GM19467 (cell line): ENCODE data around the gene SRF.

Experiments
- ATAC-seq: cut with Tn5 transposase; IDR thresholded peaks from one replicate; pipeline ENCODE4 v1.9.1; 2021; ENCODE audit warnings: mild to moderate bottlenecking, moderate library complexity; ENCODE audit not compliant: unreplicated experiment

Gene SRF

DNA sequence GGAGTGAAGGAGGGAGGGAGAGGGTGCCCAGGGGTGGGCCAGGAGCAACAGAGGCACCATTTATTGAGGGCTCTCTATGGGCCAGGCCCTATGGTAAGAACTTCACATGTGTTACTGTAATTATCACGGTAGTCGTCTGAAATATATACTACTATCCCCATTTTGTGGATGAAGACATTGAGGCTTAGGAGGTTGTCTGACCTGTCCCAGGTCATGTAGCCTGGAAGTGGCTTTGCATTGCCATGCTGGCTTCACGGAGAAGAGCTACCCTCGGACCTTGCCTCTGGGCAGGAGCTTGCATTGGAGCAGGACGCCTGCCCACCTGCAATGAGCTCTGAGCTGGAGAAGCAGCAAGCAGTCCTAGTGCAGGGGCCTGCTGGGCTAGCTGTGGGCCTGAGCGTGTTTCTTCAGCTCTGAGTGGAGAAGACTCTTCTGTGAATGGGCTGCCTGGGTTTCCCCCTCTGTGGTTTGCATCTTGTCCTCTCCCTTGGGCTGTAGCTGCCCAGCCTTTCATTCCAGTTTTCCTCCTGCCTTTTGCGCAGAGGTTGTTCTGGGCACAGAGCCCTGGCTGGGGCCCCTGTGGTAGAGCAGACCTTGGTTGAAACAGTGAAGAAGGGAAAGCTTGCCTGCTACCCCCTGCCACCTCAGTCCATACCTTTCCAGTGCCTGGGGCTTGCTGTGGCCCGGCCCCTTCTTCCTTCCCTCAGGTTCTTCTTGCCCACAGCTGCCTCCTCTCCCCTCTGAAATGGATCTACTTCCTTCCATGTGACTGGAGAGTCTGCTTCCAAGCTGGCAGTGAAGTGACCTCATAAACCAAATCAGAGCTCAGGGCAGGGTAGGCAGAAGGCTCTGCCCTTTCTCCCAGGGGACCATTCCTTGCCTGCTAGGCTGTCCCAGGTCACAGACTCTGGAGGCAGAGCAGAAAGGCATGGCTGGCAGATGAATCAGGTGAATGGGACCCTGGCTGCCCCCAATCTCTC is 24.1 kb upstream of the SRF start:
- ATAC-seq, result no peak

DNA sequence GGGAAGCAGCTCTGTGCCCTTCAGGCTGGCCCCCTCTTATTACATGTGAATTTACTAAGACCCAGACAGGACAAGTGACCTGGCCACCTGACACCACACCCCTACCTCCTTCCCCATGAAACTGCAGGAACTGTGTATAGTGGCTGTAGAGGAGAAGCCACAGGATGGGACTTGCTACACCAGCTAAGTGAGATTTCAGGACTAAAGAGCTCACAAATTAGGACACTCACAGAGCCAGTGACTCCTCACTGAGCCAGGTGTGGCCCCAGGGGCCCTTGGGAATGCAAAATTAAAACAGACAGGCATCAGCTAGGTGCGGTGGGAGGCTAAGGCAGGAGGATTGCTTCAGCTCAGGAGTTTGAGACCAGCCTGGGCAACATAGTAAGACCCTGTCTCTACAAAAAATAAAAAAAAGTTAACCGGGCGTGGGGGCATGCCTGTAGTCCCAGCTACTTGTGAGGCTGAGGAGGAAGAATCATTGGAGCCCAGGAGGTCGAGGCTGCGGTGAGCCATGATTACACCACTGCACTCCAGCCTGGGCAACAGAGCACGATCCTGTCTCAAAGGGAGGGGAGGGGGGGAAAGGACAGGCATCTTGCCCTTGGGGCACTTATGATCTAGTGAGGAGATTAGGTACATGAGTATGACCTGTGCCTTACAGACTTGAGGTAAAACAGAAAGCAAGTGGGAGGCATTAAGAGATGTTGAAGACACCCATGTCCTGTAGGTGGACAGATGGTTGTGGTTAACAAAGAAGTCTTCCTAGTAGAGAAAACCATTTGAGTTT is 23.2 kb upstream of the SRF start:
- no peak for ATAC-seq

DNA sequence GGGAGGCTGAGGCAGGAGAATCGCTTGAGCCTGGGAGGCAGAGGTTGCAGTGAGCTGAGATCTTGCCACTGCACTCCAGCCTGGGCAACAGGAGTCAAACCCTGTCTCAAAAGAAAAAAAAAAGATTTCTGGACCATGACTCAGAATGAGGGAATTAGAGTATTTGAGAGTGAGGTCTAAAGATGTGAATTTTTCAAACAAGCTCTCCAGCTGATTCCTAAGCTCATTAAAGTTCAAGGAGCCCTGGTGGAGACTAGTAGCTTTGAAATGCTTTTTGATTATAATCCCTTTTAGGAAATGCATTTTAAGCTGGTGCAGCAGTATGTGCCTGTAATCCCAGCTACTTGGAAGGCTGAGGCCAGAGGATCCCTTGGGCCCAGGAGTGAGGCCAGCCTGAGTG is 21.8 kb upstream of the SRF start:
- no peak for ATAC-seq

DNA sequence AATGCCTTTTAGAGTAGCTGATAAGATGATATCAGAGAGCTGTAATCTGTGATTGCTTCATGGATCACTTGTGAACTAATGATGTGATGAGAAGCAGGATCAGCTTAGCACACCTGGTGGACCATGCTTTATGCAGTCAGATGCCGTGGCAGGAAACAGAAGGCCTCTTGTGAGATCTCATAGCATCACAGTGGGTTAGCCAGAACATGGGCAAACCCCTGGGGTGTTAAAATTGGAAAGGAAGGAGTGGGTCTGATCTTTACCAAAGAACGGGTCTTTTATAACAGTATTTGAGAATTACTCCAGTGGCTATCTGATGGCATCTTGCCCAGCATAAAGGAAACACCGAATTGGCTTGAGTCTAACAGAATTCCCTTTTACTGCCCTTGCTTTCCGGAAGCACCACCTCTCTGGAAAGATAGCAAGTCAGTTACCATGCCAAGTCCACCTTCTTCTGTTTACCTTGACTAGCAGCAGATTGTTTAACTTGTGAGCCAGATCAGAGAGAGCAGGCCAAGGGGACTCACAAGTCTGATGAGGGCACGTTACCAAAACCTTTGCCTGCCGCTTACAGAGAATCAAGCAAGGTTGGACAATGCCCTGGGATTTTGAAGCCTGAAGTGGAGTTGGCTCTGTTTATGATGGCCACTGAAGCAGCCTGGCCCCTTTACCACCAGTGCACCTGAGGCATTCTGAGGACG is 20.9 kb upstream of the SRF start:
- no peak for ATAC-seq

DNA sequence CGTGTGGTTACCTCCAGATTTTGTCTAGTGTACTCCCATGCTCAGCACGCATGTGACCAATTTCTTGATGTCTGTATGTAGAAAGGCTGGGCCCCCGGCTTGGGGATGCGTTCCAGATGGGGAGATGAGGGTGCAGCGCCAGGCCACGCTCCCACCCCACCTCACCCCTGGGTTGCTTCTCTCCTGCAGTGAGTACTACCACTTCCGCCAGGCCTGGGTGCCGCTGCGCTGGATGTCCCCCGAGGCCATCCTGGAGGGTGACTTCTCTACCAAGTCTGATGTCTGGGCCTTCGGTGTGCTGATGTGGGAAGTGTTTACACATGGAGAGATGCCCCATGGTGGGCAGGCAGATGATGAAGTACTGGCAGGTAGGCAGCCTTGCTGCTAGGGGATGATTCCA is 11.5 kb upstream of the SRF start:
- no peak for ATAC-seq

DNA sequence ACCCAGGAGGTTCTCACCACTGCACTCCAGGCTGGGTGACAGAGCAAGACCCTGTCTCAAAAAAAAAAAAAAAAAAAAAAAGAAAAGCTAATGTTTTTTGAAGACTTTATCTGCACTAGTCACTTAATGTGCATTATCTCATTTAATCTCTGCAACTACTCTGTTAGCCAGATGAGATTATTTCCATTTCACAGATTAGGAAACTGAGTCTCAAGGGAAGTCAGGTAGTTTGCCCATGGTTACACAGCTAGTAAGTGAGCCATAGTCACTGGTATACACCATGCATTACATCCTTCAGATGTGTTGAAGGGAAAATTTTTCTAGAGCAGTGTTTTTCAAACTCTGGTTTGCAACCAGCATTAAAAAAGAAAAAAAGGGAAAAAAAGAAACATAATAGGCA is 7.2 kb upstream of the SRF start:
- no peak for ATAC-seq

DNA sequence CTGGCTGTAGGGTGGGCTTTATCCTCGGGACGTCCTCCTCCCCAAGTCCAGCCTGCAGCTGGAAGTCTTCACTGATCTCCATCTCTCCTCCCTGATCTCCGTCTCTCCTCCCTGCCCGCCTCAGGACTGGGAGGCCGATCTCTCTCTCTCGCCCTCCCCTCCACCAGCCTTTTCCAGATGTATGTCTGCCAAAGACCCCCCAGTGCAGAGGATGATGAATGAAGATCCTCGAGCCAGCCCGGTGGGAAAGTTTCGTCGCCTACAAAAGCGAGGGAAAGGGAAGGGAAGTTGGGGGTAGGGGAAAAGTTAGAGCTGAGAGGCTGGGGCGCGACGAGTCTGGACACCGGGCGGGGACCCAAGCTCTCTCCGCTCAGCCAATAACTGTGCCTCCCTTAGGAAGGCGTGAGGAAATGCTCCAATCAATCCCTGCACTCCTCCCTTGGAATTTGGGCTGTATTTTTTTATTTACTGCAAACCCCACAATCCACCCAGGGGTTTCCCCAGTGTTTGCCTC is 595 bp upstream of the SRF start:
- no peak for ATAC-seq

DNA sequence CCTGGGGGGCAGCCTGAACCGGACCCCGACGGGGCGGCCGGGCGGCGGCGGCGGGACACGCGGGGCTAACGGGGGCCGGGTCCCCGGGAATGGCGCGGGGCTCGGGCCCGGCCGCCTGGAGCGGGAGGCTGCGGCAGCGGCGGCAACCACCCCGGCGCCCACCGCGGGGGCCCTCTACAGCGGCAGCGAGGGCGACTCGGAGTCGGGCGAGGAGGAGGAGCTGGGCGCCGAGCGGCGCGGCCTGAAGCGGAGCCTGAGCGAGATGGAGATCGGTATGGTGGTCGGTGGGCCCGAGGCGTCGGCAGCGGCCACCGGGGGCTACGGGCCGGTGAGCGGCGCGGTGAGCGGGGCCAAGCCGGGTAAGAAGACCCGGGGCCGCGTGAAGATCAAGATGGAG is 636 bp downstream of the SRF start:
- no peak for ATAC-seq

DNA sequence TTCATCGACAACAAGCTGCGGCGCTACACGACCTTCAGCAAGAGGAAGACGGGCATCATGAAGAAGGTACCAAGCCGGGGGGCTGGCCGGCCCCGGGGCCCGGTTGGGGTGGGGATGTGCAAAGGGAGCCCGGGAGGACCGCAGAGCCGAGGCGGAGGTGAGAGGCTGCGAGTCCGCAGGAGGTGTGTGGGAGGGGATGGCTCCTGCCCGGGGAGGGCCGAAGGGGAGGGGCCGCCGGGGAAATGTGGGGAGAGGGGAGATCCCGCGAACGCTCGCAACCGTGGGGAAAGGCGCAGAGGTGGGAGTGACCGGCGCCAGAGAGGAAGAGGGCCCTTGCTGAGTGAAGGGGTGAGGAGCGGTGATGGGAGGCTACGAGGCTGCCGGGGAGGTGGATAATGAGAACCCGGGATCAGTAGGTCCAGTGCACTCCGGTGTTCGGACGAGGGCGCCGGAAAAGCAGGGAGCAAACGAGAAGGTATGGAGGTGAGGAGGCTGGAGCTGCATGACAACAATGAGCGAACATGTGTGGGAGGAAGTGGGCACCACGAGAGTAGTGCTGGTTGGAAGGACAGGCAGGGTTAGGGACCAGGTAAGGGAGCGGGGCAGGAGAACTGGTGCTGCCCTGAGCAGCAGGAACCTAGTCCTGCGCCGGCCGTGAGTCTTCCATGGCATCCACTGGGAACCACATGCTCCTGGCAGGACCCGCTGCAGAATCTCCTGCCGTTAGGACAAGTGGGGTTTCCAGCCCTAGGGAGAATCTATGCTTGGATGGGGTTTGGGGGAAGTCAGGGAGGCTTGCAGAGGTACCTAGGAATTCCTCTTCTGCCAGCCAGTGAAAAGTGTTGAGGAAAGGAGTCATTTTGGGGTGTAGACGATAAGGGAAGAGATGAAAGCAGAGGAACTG is 1.3 kb downstream of the SRF start:
- no peak for ATAC-seq

DNA sequence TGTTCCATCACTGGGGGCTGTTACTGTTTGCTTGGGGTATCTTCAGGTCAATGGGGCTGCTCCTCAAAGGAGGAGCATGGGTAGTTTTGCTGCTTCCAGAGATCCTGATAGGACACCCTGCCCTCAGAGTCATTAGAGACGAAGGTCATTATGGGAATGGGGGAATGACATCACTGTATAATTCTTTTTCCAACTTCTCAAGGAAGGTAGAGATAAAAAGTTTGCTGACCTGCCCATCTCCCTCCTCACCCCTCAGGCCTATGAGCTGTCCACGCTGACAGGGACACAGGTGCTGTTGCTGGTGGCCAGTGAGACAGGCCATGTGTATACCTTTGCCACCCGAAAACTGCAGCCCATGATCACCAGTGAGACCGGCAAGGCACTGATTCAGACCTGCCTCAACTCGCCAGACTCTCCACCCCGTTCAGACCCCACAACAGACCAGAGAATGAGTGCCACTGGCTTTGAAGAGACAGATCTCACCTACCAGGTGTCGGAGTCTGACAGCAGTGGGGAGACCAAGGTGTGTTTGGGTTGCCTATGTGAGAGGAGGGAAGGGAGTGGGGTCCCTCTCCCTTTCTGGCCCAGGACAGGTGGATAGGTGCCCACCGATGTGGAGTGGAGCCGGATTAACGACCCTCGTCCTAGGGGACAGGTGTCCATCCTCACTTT is 2.7 kb downstream of the SRF start:
- ATAC-seq, result no peak

DNA sequence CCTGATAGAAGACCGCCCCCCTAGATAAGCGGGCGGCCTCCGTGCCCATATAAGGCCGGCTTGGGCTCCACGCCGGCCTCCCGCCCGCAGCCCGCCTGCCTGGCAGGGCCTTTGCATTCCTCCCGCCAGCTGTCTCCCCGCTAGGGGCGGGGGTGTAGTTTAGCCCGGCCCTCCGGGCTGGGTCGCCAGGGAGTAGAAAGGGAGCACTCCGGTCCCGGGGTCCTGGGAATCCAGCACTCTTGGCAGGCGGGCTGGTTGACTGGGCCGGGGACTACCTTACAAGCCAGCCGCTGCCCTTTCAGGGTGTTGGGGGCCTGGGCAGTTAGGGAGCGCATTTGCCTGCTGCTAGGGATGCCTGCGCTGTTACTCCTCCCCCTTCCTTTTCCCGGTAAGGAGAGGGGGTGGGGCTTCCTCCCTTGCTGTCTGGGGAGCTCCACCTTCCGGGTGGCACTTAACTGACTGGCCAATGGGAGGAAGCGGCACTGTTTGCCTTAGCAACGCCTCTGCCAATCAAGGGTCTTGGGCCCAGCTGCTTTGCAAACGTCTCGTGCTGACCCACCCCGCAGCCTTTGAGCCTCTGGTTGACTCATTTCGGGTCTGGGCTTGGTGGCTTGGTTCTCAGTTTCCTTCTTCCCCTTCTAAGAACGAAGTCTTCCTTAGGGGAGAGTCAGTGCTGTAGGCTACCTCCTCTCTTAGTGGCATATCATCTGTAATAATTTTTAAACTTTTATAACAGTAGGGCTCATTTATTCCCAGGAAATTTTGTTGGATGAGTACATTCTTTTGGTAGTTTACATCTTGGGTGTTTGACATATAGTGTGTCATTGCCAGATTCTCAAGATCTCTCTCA is 3.4 kb downstream of the SRF start:
- peak; percentile 65 for ATAC-seq

DNA sequence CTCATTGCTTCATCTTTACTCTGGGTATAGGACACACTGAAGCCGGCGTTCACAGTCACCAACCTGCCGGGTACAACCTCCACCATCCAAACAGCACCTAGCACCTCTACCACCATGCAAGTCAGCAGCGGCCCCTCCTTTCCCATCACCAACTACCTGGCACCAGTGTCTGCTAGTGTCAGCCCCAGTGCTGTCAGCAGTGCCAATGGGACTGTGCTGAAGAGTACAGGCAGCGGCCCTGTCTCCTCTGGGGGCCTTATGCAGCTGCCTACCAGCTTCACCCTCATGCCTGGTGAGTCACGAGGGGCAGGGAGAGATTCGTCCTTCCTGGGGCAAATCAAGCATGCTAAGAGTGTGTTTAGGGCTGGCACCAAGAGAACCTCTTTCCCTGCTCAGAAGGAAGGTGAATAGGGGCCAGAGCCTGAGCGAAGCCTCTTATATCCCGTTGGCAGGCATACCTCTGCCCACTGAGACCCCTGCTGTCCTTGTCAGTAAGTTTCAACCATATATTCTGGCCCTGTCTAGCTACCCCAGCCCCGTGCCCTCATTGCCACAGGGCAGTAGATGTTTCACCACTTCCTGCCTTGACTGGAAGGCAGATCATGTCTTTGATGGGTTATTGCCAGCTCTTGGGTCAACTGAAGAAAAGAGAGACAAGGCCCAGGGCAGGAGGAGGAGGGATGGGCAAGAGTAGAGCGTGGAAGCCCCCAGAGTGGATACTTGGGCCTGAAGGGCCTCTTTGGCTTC is 4.8 kb downstream of the SRF start:
- no peak for ATAC-seq

DNA sequence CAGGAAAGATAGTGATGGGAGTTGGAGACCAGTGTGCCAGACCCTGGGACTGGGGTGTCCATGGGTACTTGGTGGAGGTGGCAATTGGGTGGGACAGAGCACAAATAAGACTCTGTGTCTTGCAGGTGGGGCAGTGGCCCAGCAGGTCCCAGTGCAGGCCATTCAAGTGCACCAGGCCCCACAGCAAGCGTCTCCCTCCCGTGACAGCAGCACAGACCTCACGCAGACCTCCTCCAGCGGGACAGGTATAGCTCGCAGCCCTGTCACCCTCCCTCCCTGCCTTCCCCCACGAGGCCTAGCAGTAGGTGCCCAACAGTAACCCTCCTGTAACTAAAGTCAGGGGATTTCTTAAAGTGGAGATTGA is 5.3 kb downstream of the SRF start:
- ATAC-seq, result no peak

DNA sequence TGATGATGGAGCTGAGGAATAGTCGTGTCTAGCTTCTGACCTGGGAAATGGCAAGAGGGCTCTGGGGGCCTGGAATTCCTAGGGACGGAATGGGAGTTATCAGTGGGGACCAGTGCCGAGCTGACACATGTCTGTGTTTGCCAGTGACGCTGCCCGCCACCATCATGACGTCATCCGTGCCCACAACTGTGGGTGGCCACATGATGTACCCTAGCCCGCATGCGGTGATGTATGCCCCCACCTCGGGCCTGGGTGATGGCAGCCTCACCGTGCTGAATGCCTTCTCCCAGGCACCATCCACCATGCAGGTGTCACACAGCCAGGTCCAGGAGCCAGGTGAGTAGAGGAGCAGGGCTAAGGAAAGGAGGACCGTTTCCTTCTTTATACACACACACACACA is 7.1 kb downstream of the SRF start:
- no peak for ATAC-seq

DNA sequence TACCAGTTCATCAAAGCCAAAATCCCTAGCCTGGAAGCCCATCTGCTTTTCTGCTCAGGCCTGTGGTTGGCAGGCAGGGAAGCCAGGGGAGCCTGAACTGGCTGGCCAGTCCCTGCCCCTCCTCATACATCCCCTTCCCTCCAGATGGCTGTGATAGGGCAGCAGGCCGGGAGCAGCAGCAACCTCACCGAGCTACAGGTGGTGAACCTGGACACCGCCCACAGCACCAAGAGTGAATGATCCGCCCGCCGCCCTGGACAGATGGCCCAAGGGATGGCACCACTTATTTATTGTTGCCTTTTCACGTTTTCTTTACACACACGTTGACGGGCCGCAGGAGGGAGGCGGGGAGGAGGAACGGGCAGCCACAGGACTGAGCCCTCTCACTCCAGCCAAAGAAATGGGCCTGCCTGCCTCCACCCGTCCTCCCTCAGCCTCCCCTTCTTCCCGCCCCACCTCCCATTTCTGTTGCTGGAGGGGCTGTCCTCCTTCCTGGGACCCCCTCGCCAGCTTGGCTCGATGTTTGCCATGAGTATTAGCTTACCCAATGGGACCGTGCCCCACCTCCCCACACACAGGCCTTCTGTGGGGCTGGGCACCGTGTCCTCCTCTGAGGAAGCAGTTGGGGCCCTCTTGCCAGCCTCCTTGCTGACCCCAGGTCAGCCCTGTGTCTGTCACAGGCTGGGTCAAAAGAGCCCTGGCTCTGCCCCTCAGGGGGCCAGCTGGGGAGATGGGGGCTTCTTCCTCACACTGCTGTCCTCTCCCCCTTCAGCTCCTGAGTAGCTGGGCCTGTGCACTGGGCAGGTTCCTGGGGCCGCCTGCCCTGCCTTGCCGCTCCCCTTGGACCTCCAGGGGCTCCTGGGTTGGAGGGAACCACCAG is 8.1 kb downstream of the SRF start:
- ATAC-seq, result no peak

DNA sequence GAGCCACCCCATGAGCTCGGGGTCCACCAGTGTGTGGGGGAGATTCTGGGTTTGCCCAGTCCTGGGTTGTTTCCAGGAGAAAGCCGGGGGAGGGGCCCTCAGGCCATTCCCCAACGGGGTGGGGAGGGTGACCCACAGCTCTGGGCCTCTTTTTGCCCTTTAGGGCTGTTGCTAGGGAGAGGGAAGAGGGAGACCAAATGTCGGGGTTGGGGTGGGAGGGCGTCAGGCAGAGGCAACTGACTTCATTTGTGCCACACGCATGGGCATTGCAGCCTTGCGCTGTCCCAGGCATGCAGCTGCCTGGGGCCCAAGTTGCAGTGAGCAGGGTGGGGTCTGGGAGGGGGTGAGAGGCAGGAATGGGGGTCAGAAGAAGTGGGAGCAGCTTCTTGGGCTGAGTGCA is 9.0 kb downstream of the SRF start:
- ATAC-seq, result no peak

DNA sequence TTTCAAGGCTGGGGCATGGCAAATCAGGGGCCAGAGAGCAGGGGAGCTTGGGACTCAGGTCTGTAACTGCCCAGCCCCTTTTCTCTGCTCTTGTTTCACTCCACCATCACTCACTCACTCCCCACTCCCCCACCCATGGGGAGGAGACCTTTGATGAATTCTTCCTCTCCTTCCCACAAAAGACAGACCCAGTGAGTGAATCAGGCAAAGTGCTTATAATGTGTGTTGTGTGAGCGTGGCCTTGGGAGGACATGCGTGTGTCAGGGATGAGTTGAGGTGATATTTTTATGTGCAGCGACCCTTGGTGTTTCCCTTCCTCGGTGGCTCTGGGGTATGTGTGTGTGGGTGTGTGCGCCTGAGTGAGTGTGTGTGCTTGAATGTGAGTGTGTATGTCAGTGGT is 9.9 kb downstream of the SRF start:
- ATAC-seq, result no peak
